Smooth muscle cell (in vitro differentiated cells): Measurements from ENCODE around the gene ANKRD16. TPM values are rescaled to one million over a fixed set of nuclear protein-coding genes. Genes with fewer than 3 reads are reported as not detected.

Source experiments
- DNase-seq: peaks from one replicate; lab custom pipeline; 2025; ENCODE audit not compliant: unreplicated experiment; lab: John Stamatoyannopoulos, UW
- H2AFZ ChIP-seq: fragments of 200-600 bp; sonication (generic); 2 replicates; pipeline ENCODE4 v1.6.0; 2016; ENCODE audit warnings: antibody characterized with exemption, low read depth, mild to moderate bottlenecking
- H3F3A ChIP-seq: fragments of 200-600 bp; sonication (generic); 2 replicates; pipeline ENCODE4 v1.6.0; 2017; ENCODE audit warnings: antibody characterized with exemption, low read depth
- H3K27ac ChIP-seq: fragments of 200-600 bp; sonication (generic); 2 replicates; pipeline ENCODE4 v1.5.1; 2016; ENCODE audit warnings: low read depth, mild to moderate bottlenecking
- H3K27me3 ChIP-seq: fragments of 200-600 bp; sonication (generic); 2 replicates; pipeline ENCODE4 v1.6.1; 2016; ENCODE audit warnings: low read depth, mild to moderate bottlenecking
- H3K36me3 ChIP-seq: fragments of 200-600 bp; sonication (generic); 2 replicates; pipeline ENCODE4 v1.5.1; 2016; ENCODE audit warnings: low read depth
- H3K4me1 ChIP-seq: fragments of 200-600 bp; sonication (generic); 2 replicates; pipeline ENCODE4 v1.5.1; 2016; ENCODE audit warnings: low read depth
- H3K4me2 ChIP-seq: fragments of 200-600 bp; sonication (generic); 2 replicates; pipeline ENCODE4 v1.6.0; 2016; ENCODE audit warnings: mild to moderate bottlenecking
- H3K4me3 ChIP-seq: fragments of 200-600 bp; sonication (generic); 2 replicates; pipeline ENCODE4 v1.5.1; 2016; ENCODE audit warnings: mild to moderate bottlenecking
- H3K79me2 ChIP-seq: fragments of 200-600 bp; sonication (generic); 2 replicates; pipeline ENCODE4 v1.6.0; 2016; ENCODE audit warnings: low read depth, mild to moderate bottlenecking
- H3K9ac ChIP-seq: fragments of 200-600 bp; sonication (generic); 2 replicates; pipeline ENCODE4 v1.6.0; 2016; ENCODE audit warnings: low read depth
- H3K9me3 ChIP-seq: fragments of 200-600 bp; sonication (generic); replicated peaks from 2 replicates; pipeline ENCODE4 v1.5.1; 2016; ENCODE audit warnings: low read depth
- H4K20me1 ChIP-seq: fragments of 200-600 bp; sonication (generic); 2 replicates; pipeline ENCODE4 v1.6.0; 2016; ENCODE audit warnings: low read depth
- WGBS: methylation state at CpG from one replicate; pipeline ENCODE4 v1.1.7; 2016; ENCODE audit warnings: low lambda C conversion rate; 5-methylcytosine and 5-hydroxymethylcytosine counted together
- polyA plus RNA-seq: library from polyadenylated mRNA; unstranded; fragments of >200 nt; fragmentation: Nextera tagmentation; extraction: Ambion mirVana; gene quantifications from 2 replicates; pipeline ENCODE4 v1.2.1, GENCODE V29; 2016
- total RNA-seq: library from RNA; depleted of rRNA; stranded (reverse); fragments of >200 nt; gene quantifications from 2 replicates; pipeline ENCODE4 v1.2.3, GENCODE V29; 2014
- TF ChIP-seq, protein P1 (sequence below): fragments of 200-600 bp; sonication (generic); IDR thresholded peaks from 2 replicates; pipeline ENCODE4 v1.5.1; 2017; ENCODE audit warnings: borderline replicate concordance, mild to moderate bottlenecking, antibody characterized with exemption; ENCODE audit not compliant: insufficient read depth, poor library complexity, severe bottlenecking

The ANKRD16 gene
- total and polyA plus RNA-seq, 2 experiments from 2014 or later = 2.7 to 10.3 TPM

DNA sequence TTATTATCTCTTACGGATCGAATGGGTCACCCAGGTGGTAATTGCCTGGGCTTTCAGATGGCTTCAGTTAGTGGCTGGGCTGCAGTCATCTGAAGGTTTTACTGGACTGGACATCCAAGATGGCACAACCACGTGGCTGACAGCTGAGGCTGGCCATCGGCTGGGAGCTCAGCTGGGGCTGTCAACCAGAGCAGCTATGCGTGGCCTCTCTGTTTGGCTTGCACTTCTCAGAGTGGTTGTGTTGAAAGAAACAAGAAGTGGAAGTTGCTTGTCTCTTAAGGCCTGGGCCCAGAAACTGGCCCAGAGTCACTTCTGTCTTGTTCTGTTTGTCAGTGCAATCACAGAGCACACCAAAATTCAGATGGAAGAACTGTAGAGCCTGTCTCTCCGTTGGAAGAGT lies 70.8 kb downstream of the ANKRD16 start:
- Histone ChIP-seq H2AFZ (no peak overlapping the region), H3K4me1 (peaks cover 8% of the 10 kb centered on the region), H3K36me3 (no peaks in the 10 kb centered on the region), H3K27ac (no peak overlapping the region), H3K27me3 (no peaks in the 10 kb centered on the region), H4K20me1 (no peaks in the 10 kb centered on the region), H3K4me3 (no peak overlapping the region), H3F3A (no peaks in the 10 kb centered on the region), H3K9ac (no peak overlapping the region), H3K9me3 (no peaks in the 10 kb centered on the region), H3K4me2 (no peak overlapping the region), H3K79me2 (peaks cover 7% of the 10 kb centered on the region)
- DNase-seq = no peak
- 95% methylated on average over 6 of the region's 6 CpGs for WGBS
- TF ChIP-seq, protein P1, sequence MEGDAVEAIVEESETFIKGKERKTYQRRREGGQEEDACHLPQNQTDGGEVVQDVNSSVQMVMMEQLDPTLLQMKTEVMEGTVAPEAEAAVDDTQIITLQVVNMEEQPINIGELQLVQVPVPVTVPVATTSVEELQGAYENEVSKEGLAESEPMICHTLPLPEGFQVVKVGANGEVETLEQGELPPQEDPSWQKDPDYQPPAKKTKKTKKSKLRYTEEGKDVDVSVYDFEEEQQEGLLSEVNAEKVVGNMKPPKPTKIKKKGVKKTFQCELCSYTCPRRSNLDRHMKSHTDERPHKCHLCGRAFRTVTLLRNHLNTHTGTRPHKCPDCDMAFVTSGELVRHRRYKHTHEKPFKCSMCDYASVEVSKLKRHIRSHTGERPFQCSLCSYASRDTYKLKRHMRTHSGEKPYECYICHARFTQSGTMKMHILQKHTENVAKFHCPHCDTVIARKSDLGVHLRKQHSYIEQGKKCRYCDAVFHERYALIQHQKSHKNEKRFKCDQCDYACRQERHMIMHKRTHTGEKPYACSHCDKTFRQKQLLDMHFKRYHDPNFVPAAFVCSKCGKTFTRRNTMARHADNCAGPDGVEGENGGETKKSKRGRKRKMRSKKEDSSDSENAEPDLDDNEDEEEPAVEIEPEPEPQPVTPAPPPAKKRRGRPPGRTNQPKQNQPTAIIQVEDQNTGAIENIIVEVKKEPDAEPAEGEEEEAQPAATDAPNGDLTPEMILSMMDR = no peak

GRCh38 chr10:5818048-5818331 lies 71.7 kb downstream of the ANKRD16 start:
- H3K4me1 ChIP-seq = peaks cover 8% of the 10 kb centered on the region
- no peaks in the 10 kb centered on the region for H3F3A ChIP-seq
- peaks cover 9% of the 10 kb centered on the region for H3K79me2 ChIP-seq
- DNase-seq = no peak
- no peak overlapping the region for H3K9ac ChIP-seq
- no peak overlapping the region for H3K4me3 ChIP-seq
- no peak overlapping the region for H3K4me2 ChIP-seq
- no peaks in the 10 kb centered on the region for H4K20me1 ChIP-seq
- TF ChIP-seq, protein P1 = no peak
- no peaks in the 10 kb centered on the region for H3K36me3 ChIP-seq
- no peak overlapping the region for H2AFZ ChIP-seq
- no peak overlapping the region for H3K27ac ChIP-seq
- 98% methylated on average over 2 of the region's 2 CpGs for WGBS
- H3K9me3 ChIP-seq = no peaks in the 10 kb centered on the region
- no peaks in the 10 kb centered on the region for H3K27me3 ChIP-seq

GRCh38 chr10:5817322-5818047 lies 72.2 kb downstream of the ANKRD16 start:
- Histone ChIP-seq H3K4me1 (peaks cover 8% of the 10 kb centered on the region), H3K36me3 (no peaks in the 10 kb centered on the region), H3K79me2 (peaks cover 14% of the 10 kb centered on the region), H2AFZ (no peak overlapping the region), H3K27me3 (no peaks in the 10 kb centered on the region), H3K4me3 (no peak overlapping the region), H3K4me2 (no peak overlapping the region), H3K27ac (no peak overlapping the region), H3F3A (no peaks in the 10 kb centered on the region), H3K9me3 (no peaks in the 10 kb centered on the region), H3K9ac (no peak overlapping the region), H4K20me1 (peaks cover 2% of the 10 kb centered on the region)
- TF ChIP-seq, protein P1 = no peak
- WGBS = 97% methylated on average over 4 of the region's 4 CpGs
- DNase-seq = no peak

DNA sequence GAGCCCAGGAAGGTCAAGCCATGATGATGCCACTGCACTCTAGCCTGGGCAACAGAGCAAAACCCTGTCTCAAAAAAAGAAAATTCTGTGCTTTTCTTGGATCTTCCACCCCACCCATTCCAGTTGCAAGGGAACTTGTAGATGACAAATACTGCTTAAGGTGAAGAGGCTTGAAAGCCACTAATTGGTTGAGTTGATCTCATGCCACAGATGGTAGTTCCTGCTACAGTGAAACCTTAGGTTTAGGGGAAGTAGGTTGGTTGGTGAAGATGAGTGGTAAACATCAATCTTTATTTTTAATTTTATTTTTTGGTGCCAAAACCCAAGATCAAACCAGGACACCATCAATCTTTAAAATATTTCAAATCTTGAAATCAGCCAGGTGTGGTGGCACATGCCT lies 73.5 kb downstream of the ANKRD16 start:
- Histone ChIP-seq H3K79me2 (peaks cover 27% of the 10 kb centered on the region), H3K4me2 (no peak overlapping the region), H3K27me3 (no peaks in the 10 kb centered on the region), H3K36me3 (no peaks in the 10 kb centered on the region), H2AFZ (no peak overlapping the region), H3K27ac (no peak overlapping the region), H3K9me3 (no peaks in the 10 kb centered on the region), H3K9ac (no peak overlapping the region), H3K4me3 (no peak overlapping the region), H3K4me1 (peaks cover 10% of the 10 kb centered on the region), H3F3A (no peaks in the 10 kb centered on the region), H4K20me1 (peaks cover 15% of the 10 kb centered on the region)
- TF ChIP-seq, protein P1 = no peak
- DNase-seq = no peak
